ENCODE data around the gene APOBEC2.

Gene APOBEC2

GRCh38 chr6:41038205-41038604, 14.8 kb upstream of the APOBEC2 start:
- Histone ChIP-seq H3K4me3 (ENCODE audit: low read depth in 1 of 2, low read length in 2 of 2) (peak overlapping the region in 1 of 2 donors; percentile 62), H3K27ac (ENCODE audit: low read length) (no peak overlapping the region), H3K4me1 (ENCODE audit: control insufficient read depth in 1 of 2, insufficient read depth in 2 of 2, low read length in 2 of 2) (no peaks in the 10 kb centered on the region), H3K9me3 (ENCODE audit: control insufficient read depth in 1 of 2, low read length in 2 of 2) (no peaks in the 10 kb centered on the region), H3K36me3 (ENCODE audit: control insufficient read depth in 1 of 2, insufficient read depth in 2 of 2, low read length in 2 of 2) (no peaks in the 10 kb centered on the region), H3K27me3 (ENCODE audit: low read depth, low read length) (no peaks in the 10 kb centered on the region)

GRCh38 chr6:41039060-41039998, 13.7 kb upstream of the APOBEC2 start, which contains the start of gene UNC5CL:
Gene UNC5CL (minus strand): TSS chr6:41039221. CDS start chr6:41035074, 4,147 bp downstream.
- H3K27ac ChIP-seq (ENCODE audit: low read length), result peak within 1 kb of the TSS; percentile 79
- peak within 1 kb of the TSS in 1 of 2 donors; percentile 62 for H3K4me3 ChIP-seq (ENCODE audit: low read depth in 1 of 2, low read length in 2 of 2)
- H3K36me3 ChIP-seq (ENCODE audit: control insufficient read depth in 1 of 2, insufficient read depth in 2 of 2, low read length in 2 of 2), result no peaks in the 10 kb centered on the region

GRCh38 chr6:41040101-41040939, 12.7 kb upstream of the APOBEC2 start:
- Histone ChIP-seq H3K27ac (ENCODE audit: low read length) (peak overlapping the region; percentile 79), H3K27me3 (ENCODE audit: low read depth, low read length) (no peaks in the 10 kb centered on the region), H3K4me1 (ENCODE audit: control insufficient read depth in 1 of 2, insufficient read depth in 2 of 2, low read length in 2 of 2) (no peaks in the 10 kb centered on the region), H3K9me3 (ENCODE audit: control insufficient read depth in 1 of 2, low read length in 2 of 2) (no peaks in the 10 kb centered on the region), H3K36me3 (ENCODE audit: control insufficient read depth in 1 of 2, insufficient read depth in 2 of 2, low read length in 2 of 2) (no peaks in the 10 kb centered on the region), H3K4me3 (ENCODE audit: low read depth in 1 of 2, low read length in 2 of 2) (no peak overlapping the region)

More at GRCh38 chr6:41039060-41039998, 13.7 kb upstream of the APOBEC2 start, which contains the start of gene UNC5CL:
- Histone ChIP-seq H3K4me1 (ENCODE audit: control insufficient read depth in 1 of 2, insufficient read depth in 2 of 2, low read length in 2 of 2) (no peaks in the 10 kb centered on the region), H3K9me3 (ENCODE audit: control insufficient read depth in 1 of 2, low read length in 2 of 2) (no peaks in the 10 kb centered on the region), H3K27me3 (ENCODE audit: low read depth, low read length) (no peaks in the 10 kb centered on the region)

GRCh38 chr6:41040940-41041536, 12.0 kb upstream of the APOBEC2 start:
- H3K36me3 ChIP-seq (ENCODE audit: control insufficient read depth in 1 of 2, insufficient read depth in 2 of 2, low read length in 2 of 2), result no peaks in the 10 kb centered on the region
- peak overlapping the region; percentile 51 for H3K27ac ChIP-seq (ENCODE audit: low read length)
- H3K27me3 ChIP-seq (ENCODE audit: low read depth, low read length), result no peaks in the 10 kb centered on the region
- no peaks in the 10 kb centered on the region for H3K9me3 ChIP-seq (ENCODE audit: control insufficient read depth in 1 of 2, low read length in 2 of 2)
- H3K4me1 ChIP-seq (ENCODE audit: control insufficient read depth in 1 of 2, insufficient read depth in 2 of 2, low read length in 2 of 2), result no peaks in the 10 kb centered on the region
- H3K4me3 ChIP-seq (ENCODE audit: low read depth in 1 of 2, low read length in 2 of 2), result no peak overlapping the region

- H3K27me3 ChIP-seq (ENCODE audit: low read depth, low read length), result no peaks in the 10 kb centered on the region
- H3K9me3 ChIP-seq (ENCODE audit: control insufficient read depth in 1 of 2, low read length in 2 of 2), result no peaks in the 10 kb centered on the region
- no peaks in the 10 kb centered on the region for H3K36me3 ChIP-seq (ENCODE audit: control insufficient read depth in 1 of 2, insufficient read depth in 2 of 2, low read length in 2 of 2)
- H3K4me1 ChIP-seq (ENCODE audit: control insufficient read depth in 1 of 2, insufficient read depth in 2 of 2, low read length in 2 of 2), result no peaks in the 10 kb centered on the region
- no peak within 1 kb of the TSS for H3K27ac ChIP-seq (ENCODE audit: low read length)
- H3K4me3 ChIP-seq (ENCODE audit: low read depth in 1 of 2, low read length in 2 of 2), result no peak within 1 kb of the TSS
These were observed 10.6 kb upstream of the APOBEC2 start, which contains the start of gene TSPO2 for GRCh38 chr6:41042226-41043055. Gene TSPO2 (plus strand): TSS chr6:41042467. CDS start chr6:41042986, 519 bp downstream.

- Histone ChIP-seq H3K36me3 (ENCODE audit: control insufficient read depth in 1 of 2, insufficient read depth in 2 of 2, low read length in 2 of 2) (no peaks in the 10 kb centered on the region), H3K27ac (ENCODE audit: low read length) (no peak overlapping the region), H3K9me3 (ENCODE audit: control insufficient read depth in 1 of 2, low read length in 2 of 2) (no peaks in the 10 kb centered on the region), H3K4me3 (ENCODE audit: low read depth in 1 of 2, low read length in 2 of 2) (no peak overlapping the region), H3K4me1 (ENCODE audit: control insufficient read depth in 1 of 2, insufficient read depth in 2 of 2, low read length in 2 of 2) (no peaks in the 10 kb centered on the region), H3K27me3 (ENCODE audit: low read depth, low read length) (no peaks in the 10 kb centered on the region)
These were observed 9.9 kb upstream of the APOBEC2 start for GRCh38 chr6:41043151-41043550.

- Histone ChIP-seq H3K27me3 (ENCODE audit: low read depth, low read length) (no peaks in the 10 kb centered on the region), H3K9me3 (ENCODE audit: control insufficient read depth in 1 of 2, low read length in 2 of 2) (no peaks in the 10 kb centered on the region), H3K4me1 (ENCODE audit: control insufficient read depth in 1 of 2, insufficient read depth in 2 of 2, low read length in 2 of 2) (peaks cover 0 to 7% of the 10 kb centered on the region in 2 donors), H3K36me3 (ENCODE audit: control insufficient read depth in 1 of 2, insufficient read depth in 2 of 2, low read length in 2 of 2) (no peaks in the 10 kb centered on the region), H3K4me3 (ENCODE audit: low read depth in 1 of 2, low read length in 2 of 2) (no peak overlapping the region), H3K27ac (ENCODE audit: low read length) (no peak overlapping the region)
These were observed 7.3 kb upstream of the APOBEC2 start for GRCh38 chr6:41045664-41046063.

GRCh38 chr6:41046084-41046483, 6.9 kb upstream of the APOBEC2 start:
- no peak overlapping the region for H3K4me3 ChIP-seq (ENCODE audit: low read depth in 1 of 2, low read length in 2 of 2)
- no peaks in the 10 kb centered on the region for H3K27me3 ChIP-seq (ENCODE audit: low read depth, low read length)
- H3K9me3 ChIP-seq (ENCODE audit: control insufficient read depth in 1 of 2, low read length in 2 of 2), result no peaks in the 10 kb centered on the region
- no peaks in the 10 kb centered on the region for H3K36me3 ChIP-seq (ENCODE audit: control insufficient read depth in 1 of 2, insufficient read depth in 2 of 2, low read length in 2 of 2)
- peaks cover 0 to 7% of the 10 kb centered on the region in 2 donors for H3K4me1 ChIP-seq (ENCODE audit: control insufficient read depth in 1 of 2, insufficient read depth in 2 of 2, low read length in 2 of 2)
- H3K27ac ChIP-seq (ENCODE audit: low read length), result no peak overlapping the region

- Histone ChIP-seq H3K9me3 (ENCODE audit: control insufficient read depth in 1 of 2, low read length in 2 of 2) (no peaks in the 10 kb centered on the region), H3K36me3 (ENCODE audit: control insufficient read depth in 1 of 2, insufficient read depth in 2 of 2, low read length in 2 of 2) (no peaks in the 10 kb centered on the region), H3K27ac (ENCODE audit: low read length) (no peak overlapping the region), H3K4me1 (ENCODE audit: control insufficient read depth in 1 of 2, insufficient read depth in 2 of 2, low read length in 2 of 2) (peaks cover 0 to 14% of the 10 kb centered on the region in 2 donors), H3K27me3 (ENCODE audit: low read depth, low read length) (no peaks in the 10 kb centered on the region), H3K4me3 (ENCODE audit: low read depth in 1 of 2, low read length in 2 of 2) (no peak overlapping the region)
These were observed 5.7 kb upstream of the APOBEC2 start for GRCh38 chr6:41047306-41047705.

Data from muscle layer of duodenum (tissue), 2 donors.